Lower lobe of right lung (tissue), 2 donors: ENCODE measurements around the gene CLTC. TPM values are rescaled to one million over a fixed set of nuclear protein-coding genes. Genes with fewer than 3 reads are reported as not detected.

ENCODE experiments used
- ATAC-seq, 2 donors: fragments of 200-7000 bp; cut with Tn5 transposase; one replicate each; pipeline ENCODE4 v1.9.1; 2020 to 2022; ENCODE audit warnings: mild to moderate bottlenecking in 2 of 2, moderate library complexity in 2 of 2
- DNase-seq: peaks from one replicate; pipeline ENCODE4 v3.0.0-alpha.2; 2020
- H3K27ac ChIP-seq: fragments of 200-600 bp; one replicate; pipeline ENCODE4 v1.8.0; 2022
- H3K27me3 ChIP-seq: fragments of 200-600 bp; one replicate; pipeline ENCODE4 v1.8.0; 2022; ENCODE audit warnings: low read depth
- H3K36me3 ChIP-seq: fragments of 200-600 bp; one replicate; pipeline ENCODE4 v1.8.0; 2022; ENCODE audit warnings: mild to moderate bottlenecking
- H3K4me1 ChIP-seq: fragments of 200-600 bp; one replicate; pipeline ENCODE4 v1.8.0; 2022
- H3K4me3 ChIP-seq: fragments of 200-600 bp; one replicate; pipeline ENCODE4 v1.8.0; 2022; ENCODE audit warnings: mild to moderate bottlenecking
- H3K9me3 ChIP-seq: fragments of 200-600 bp; one replicate; pipeline ENCODE4 v1.8.0; 2022
- intact Hi-C: fragments of 100-400 bp; cut with DNase I; formaldehyde crosslinking; loops from one replicate; pipeline ENCODE4 v1.11.0; 2022
- total RNA-seq: library from RNA; stranded (reverse); fragmentation: NEBNext Ultra II Directional; extraction: Animal tissue kit (Norgen Biotek cat#: 25700); gene quantifications from one replicate; pipeline ENCODE4 v1.2.1, GENCODE V29; 2021
- TF ChIP-seq, protein P1 (sequence below): fragments of 200-600 bp; IDR thresholded peaks from one replicate; pipeline ENCODE4 v1.8.0; 2022; ENCODE audit warnings: antibody characterized with exemption, mild to moderate bottlenecking
- donor health status: DM: no; HTN: yes; CAD: no; lungs with severe emphysema.

The CLTC gene
- total RNA-seq, 1 donor from 2014 or later, result 220 TPM

DNA sequence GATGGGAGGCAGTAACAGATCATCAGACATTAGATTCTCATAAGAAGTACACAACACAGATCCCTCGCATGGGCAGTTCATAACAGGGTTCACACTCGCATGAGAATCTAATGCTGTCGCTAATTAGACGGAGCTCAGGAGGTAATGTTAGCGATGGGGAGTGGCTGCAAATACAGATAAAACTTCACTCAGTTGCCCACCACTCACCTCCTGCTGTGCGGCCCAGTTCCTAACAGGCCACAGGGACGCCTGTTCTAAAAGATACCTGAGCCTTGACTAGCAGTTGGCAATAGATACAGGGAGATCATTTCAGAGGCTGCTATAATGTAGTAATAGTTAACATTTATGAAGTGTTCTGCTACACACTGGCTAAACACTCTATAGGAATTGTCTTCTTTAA, 82.6 kb downstream of the CLTC start:
- peaks cover 25% of the 10 kb centered on the region for H3K4me1 ChIP-seq
- intact Hi-C loops, result no loop called here
- peaks cover 34% of the 10 kb centered on the region for H3K36me3 ChIP-seq
- DNase-seq (no peak), ATAC-seq (no peak)
- H3K4me3 ChIP-seq, result no peak overlapping the region
- TF ChIP-seq, protein P1, sequence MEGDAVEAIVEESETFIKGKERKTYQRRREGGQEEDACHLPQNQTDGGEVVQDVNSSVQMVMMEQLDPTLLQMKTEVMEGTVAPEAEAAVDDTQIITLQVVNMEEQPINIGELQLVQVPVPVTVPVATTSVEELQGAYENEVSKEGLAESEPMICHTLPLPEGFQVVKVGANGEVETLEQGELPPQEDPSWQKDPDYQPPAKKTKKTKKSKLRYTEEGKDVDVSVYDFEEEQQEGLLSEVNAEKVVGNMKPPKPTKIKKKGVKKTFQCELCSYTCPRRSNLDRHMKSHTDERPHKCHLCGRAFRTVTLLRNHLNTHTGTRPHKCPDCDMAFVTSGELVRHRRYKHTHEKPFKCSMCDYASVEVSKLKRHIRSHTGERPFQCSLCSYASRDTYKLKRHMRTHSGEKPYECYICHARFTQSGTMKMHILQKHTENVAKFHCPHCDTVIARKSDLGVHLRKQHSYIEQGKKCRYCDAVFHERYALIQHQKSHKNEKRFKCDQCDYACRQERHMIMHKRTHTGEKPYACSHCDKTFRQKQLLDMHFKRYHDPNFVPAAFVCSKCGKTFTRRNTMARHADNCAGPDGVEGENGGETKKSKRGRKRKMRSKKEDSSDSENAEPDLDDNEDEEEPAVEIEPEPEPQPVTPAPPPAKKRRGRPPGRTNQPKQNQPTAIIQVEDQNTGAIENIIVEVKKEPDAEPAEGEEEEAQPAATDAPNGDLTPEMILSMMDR, result no peak
- H3K9me3 ChIP-seq, result no peaks in the 10 kb centered on the region
- H3K27ac ChIP-seq, result no peak overlapping the region
- no peaks in the 10 kb centered on the region for H3K27me3 ChIP-seq

DNA sequence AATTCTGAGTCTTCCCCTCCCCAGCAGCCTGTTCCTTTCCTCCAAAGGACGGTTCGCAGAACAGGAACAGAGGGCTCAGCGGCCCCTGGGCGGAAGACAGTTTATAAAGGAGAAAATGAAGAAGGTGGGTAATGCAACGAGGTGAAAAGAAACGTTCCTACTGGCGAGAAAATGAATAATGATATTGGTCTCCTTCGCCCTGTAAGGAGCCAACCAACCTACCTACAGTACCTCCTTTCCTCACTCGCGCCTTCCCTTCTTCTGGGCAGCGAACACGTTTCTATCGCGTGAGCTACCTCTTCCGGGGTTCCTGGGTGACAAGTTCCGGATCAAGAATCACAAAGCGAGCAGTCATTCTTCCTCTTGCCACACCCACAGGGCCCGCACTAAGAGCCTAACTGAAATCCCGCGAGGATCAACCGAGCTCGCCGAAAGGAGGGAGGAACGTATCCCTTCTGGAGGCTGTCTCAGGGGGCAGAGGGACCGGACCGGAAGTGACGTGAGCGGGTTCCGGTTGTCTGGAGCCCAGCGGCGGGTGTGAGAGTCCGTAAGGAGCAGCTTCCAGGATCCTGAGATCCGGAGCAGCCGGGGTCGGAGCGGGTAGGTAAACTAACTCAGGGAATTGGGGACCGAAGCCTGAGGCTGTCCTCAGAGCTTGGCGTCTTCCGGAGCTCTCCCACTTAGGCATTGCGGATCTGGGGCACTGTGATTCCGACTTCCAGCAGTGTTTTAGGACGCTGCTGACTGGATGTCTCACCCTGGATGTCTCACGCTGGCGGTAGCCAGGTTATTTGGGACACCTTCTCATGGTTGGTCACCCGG, 87.7 kb downstream of the CLTC start, which contains the start of the genes PTRH2 and VMP1:
PTRH2 (minus strand) TSS at position 282 of the 822 bp plus-strand sequence. CDS start 9,452 bp downstream, outside the sequence.
VMP1 (plus strand) TSS at position 506 of the 822 bp plus-strand sequence. CDS start 23,793 bp downstream, outside the sequence.
- Histone ChIP-seq H3K9me3 (no peaks in the 10 kb centered on the region), H3K4me3 (peak within 1 kb of the TSS; percentile 75), H3K4me1 (peaks cover 36% of the 10 kb centered on the region), H3K27me3 (no peaks in the 10 kb centered on the region), H3K36me3 (no peaks in the 10 kb centered on the region), H3K27ac (peak within 1 kb of the TSS; percentile 93)
- DNase-seq (peak; percentile 99), ATAC-seq (peak; percentile 99)
- TF ChIP-seq, protein P1, result no peak
- intact Hi-C loops, result no loop called here

GRCh38 chr17:59707971-59708430, 88.3 kb downstream of the CLTC start:
- peak overlapping the region; percentile 75 for H3K4me3 ChIP-seq
- no peaks in the 10 kb centered on the region for H3K36me3 ChIP-seq
- TF ChIP-seq, protein P1, result no peak
- no peaks in the 10 kb centered on the region for H3K27me3 ChIP-seq
- H3K9me3 ChIP-seq, result no peaks in the 10 kb centered on the region
- DNase-seq (no peak), ATAC-seq (peak; percentile 2 to 3)
- intact Hi-C loops, result no loop called here
- H3K27ac ChIP-seq, result peak overlapping the region; percentile 93
- peaks cover 36% of the 10 kb centered on the region for H3K4me1 ChIP-seq

- no peak overlapping the region for H3K4me3 ChIP-seq
- H3K27me3 ChIP-seq, result no peaks in the 10 kb centered on the region
- TF ChIP-seq, protein P1, result no peak
- H3K9me3 ChIP-seq, result no peaks in the 10 kb centered on the region
- DNase-seq, result no peak
- peaks cover 15% of the 10 kb centered on the region for H3K4me1 ChIP-seq
- intact Hi-C loops, result no loop called here
- ATAC-seq, result no peak
- H3K36me3 ChIP-seq, result no peaks in the 10 kb centered on the region
- H3K27ac ChIP-seq, result no peak overlapping the region
Observed at GRCh38 chr17:59711936-59712335, 92.2 kb downstream of the CLTC start.

DNA sequence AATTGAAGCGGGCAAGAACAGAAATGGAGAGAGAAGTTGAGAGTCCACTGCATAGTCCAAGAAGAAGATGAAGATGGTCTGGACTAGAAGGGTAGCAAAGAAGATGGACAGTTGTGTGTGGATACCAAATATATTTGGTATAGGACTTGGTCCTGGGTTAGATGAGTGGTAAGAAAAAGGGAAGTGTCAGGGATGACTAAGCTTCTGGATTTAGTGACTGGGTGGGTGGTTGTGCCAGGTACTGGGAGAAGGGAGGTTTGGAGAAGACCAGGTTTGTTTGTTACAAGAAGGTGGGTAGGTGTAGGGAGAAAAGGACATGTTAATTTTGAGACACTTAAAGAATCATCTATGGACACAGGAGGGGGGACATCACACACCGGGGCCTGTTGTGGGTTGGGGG, 93.2 kb downstream of the CLTC start:
- DNase-seq (no peak), ATAC-seq (no peak)
- Histone ChIP-seq H3K27ac (no peak overlapping the region), H3K9me3 (no peaks in the 10 kb centered on the region), H3K36me3 (no peaks in the 10 kb centered on the region), H3K4me3 (no peak overlapping the region), H3K4me1 (peaks cover 15% of the 10 kb centered on the region), H3K27me3 (no peaks in the 10 kb centered on the region)
- intact Hi-C loops, result no loop called here
- TF ChIP-seq, protein P1, result no peak
